Activated naive CD4-positive, alpha-beta T cell treated with anti-CD3 and anti-CD28 coated beads for 36 hours (primary cell): ENCODE results near the gene UBA52. TPM values are rescaled to one million over a fixed set of nuclear protein-coding genes. Genes with fewer than 3 reads are reported as not detected.
"Not testable (repeated sequence)": the region's sequence is repeated elsewhere in the genome, so short reads cannot be mapped to it uniquely, and the experiment has no call there.

Experiments used
- CTCF ChIA-PET: fragments of 350-600 bp; sonication (Branson Sonifier 250); formaldehyde crosslinking; loops from one replicate; lab custom pipeline; 2021; ENCODE audit warnings: antibody characterized with exemption; lab: Charles Lee
- DNase-seq: peaks from one replicate; pipeline ENCODE4 v3.0.0-alpha.2; 2020
- H3K27ac Mint-ChIP-seq: one replicate; pipeline ENCODE4 v1.8.0; 2021; ENCODE audit warnings: mild to moderate bottlenecking, mixed read lengths
- H3K27me3 Mint-ChIP-seq: one replicate; pipeline ENCODE4 v1.8.0; 2021; ENCODE audit warnings: low read depth, mixed read lengths
- H3K36me3 Mint-ChIP-seq: one replicate; pipeline ENCODE4 v1.8.0; 2021; ENCODE audit warnings: low read depth, mixed read lengths
- H3K4me1 Mint-ChIP-seq: one replicate; pipeline ENCODE4 v1.8.0; 2021; ENCODE audit warnings: low read depth, mixed read lengths
- H3K4me3 Mint-ChIP-seq: one replicate; pipeline ENCODE4 v1.8.0; 2021; ENCODE audit warnings: mild to moderate bottlenecking, moderate library complexity, mixed read lengths
- H3K9me3 Mint-ChIP-seq: one replicate; pipeline ENCODE4 v1.8.0; 2021; ENCODE audit warnings: mixed read lengths
- intact Hi-C: fragments of 100-400 bp; cut with micrococcal nuclease; formaldehyde crosslinking; loops from one replicate; pipeline ENCODE4 v1.15.1; 2023
- total RNA-seq, 2 experiments: library from RNA; stranded (reverse); gene quantifications; one replicate each; pipeline ENCODE4 v1.2.3, GENCODE V29; 2021

The UBA52 gene
- total RNA-seq, 2 experiments from 2014 or later = 1,997 to 2,122 TPM

DNA sequence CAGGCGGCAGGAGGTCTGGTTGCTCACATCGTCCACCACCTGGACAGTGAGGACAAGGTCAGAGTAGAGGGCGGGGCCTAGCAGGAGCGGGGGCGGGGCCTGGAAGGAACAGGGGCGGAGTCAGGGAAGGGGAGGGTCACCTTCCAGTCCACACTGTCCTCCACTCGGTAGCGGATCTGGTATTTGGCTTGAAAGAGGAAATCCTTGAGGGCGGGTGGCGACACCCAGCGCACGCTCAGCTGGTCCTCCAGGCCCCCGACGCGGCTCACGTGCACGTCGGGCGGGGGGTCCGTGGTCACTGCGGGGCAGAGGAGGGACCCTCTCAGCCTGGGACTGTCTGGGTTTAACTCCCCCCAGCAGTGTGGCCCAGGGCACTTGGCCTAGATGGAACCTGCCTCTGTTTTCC is 25.1 kb downstream of the UBA52 start:
- H3K27ac Mint-ChIP-seq = no peak overlapping the region
- DNase-seq = peak; percentile 22
- H3K9me3 Mint-ChIP-seq = no peaks in the 10 kb centered on the region
- no peak overlapping the region for H3K4me3 Mint-ChIP-seq
- H3K4me1 Mint-ChIP-seq = peaks cover 10% of the 10 kb centered on the region
- H3K36me3 Mint-ChIP-seq = no peaks in the 10 kb centered on the region
- intact Hi-C loops = no loop called here
- CTCF ChIA-PET = interaction anchor here (1.8 to 2.7 kb wide), 2 partner anchors 9 to 250 kb away, joined by 4 to 10 read pairs; no protein-coding TSS in a partner anchor
- H3K27me3 Mint-ChIP-seq = peaks cover 11% of the 10 kb centered on the region

DNA sequence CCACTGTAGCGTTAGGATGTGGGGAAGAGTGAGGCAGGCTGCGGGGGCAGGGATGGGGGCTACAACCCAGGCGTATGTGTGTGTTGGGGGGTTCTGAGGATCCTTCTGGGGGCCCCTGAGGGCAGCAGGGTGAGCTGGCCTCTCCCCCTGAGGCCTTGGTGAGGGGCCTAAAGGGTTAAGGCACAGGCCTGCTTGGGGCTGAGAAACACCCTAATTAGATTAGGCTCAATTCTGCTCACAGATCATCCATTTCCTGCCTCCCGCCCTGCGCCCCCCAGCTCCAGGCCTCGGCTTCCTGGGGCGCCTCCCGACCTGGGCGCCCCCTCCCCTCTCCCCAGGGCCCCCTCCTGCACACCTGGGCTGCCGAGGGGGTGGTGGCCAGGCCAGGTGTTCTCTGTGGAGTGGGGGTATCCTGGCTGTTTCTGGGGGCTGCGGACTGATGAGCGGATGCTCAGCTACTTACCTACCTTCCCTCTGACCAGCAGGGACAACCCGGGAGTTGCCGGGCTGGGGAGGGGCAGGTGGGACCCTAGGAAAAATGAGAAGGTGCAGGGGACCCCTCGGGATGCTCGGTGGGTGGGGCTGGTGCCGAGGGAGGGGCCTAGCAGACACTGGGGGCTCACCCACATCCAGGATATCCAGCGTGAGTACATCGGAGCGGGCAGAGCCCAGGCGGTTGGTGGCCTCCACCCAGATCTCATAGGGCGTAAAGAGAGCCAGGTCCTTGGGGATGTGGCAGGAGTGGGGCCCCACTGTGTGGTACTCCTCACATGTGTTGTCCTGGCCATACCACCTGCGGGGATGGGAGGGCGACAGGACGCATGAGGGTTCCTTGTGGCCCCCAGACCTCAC is 26.4 kb downstream of the UBA52 start:
- intact Hi-C loops = no loop called here
- H3K27me3 Mint-ChIP-seq = peaks cover 20% of the 10 kb centered on the region

DNA sequence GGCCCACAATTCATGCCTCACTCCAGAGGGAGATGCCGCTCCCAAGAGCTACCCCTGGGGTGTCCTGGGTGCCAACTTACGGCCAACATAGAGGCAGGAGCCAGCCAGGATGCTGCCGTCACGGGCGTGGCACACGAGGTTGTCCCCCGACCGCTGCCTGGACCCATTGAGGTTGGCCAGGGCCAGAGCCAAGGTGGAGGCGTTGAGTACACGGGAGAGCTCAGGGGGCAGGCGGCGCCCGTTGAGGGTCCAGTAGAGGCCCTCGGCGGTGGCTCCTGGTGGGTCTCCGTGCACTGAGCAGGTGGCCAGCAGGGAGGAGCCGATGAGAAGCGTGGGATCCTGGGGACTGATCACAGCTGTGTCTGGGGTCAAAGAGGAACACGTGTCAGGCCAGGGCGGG is 27.8 kb downstream of the UBA52 start:
- no peak overlapping the region for H3K4me3 Mint-ChIP-seq
- intact Hi-C loops = no loop called here
- no peaks in the 10 kb centered on the region for H3K9me3 Mint-ChIP-seq
- CTCF ChIA-PET = no interaction called here
- H3K36me3 Mint-ChIP-seq = no peaks in the 10 kb centered on the region
- H3K4me1 Mint-ChIP-seq = peaks cover 12% of the 10 kb centered on the region
- H3K27me3 Mint-ChIP-seq = peaks cover 26% of the 10 kb centered on the region
- no peak overlapping the region for H3K27ac Mint-ChIP-seq
- no peak for DNase-seq

More for the DNA sequence above, 26.4 kb downstream of the UBA52 start:
- CTCF ChIA-PET = interaction anchor here (0.6 to 1.8 kb wide), 2 partner anchors 10 to 746 kb away, joined by 3 to 4 read pairs; no protein-coding TSS in a partner anchor
- H3K9me3 Mint-ChIP-seq = no peaks in the 10 kb centered on the region
- H3K36me3 Mint-ChIP-seq = no peaks in the 10 kb centered on the region
- no peak for DNase-seq
- H3K4me3 Mint-ChIP-seq = no peak overlapping the region
- no peak overlapping the region for H3K27ac Mint-ChIP-seq
- peaks cover 12% of the 10 kb centered on the region for H3K4me1 Mint-ChIP-seq

DNA sequence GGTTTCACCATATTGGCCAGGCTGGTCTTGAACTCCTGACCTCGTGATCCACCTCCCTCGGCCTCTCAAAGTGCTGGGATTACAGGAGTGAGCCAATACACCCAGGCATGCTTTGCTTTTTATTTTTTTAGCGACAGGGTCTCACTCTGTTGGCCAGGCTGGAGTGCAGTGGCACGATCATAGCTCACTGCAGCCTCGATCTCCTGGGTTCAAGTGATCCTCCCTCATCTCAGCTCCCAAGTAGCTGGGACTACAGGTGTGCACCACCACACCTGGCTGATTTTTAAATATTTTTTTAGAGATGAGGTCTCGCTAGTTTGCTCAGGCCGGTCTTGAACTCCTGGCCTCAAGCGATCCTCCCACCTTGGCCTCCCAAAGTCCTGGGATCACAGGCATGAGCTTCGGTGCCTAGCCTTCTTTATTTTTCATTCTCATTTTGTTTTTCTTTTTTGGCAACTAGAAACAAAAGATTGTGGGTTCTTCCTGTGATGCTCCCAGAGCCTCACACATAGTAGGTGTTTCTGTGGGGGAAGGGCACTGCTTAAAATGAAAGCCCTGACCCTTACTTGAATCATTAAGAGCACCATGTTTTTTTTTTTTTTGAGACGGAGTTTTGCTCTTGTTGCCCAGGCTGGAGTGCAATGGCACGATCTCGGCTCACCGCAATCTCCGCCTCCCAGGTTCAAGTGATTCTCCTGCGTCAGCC is 29.2 kb downstream of the UBA52 start:
- Mint-ChIP-seq H3K4me1 (peaks cover 13% of the 10 kb centered on the region), H3K27me3 (peaks cover 37% of the 10 kb centered on the region)
- H3K27ac Mint-ChIP-seq, DNase-seq, intact Hi-C loops, H3K9me3 Mint-ChIP-seq, CTCF ChIA-PET, H3K36me3 Mint-ChIP-seq, H3K4me3 Mint-ChIP-seq: not testable (repeated sequence)

DNA sequence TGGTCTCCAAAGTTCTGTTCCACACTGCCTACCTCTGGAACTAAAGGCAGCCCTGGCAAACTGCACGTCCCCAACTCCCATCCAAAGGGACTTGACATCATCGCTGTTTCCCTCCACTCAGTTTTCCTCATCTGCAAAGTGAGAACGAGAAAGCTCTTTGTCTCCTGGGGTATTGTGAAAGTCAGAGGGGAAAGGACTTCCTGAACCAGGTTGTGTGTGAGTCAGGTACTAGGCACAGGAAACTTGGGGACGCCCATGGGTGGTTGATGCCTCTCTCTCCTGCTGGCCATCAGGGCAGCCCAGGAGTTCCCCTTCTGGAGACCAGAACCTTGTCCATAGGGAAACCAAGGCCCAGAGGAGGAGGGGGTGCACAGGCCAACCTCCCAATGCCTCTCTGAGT is 30.2 kb downstream of the UBA52 start:
- DNase-seq = no peak
- no peak overlapping the region for H3K4me3 Mint-ChIP-seq
- peaks cover 37% of the 10 kb centered on the region for H3K27me3 Mint-ChIP-seq
- H3K27ac Mint-ChIP-seq = no peak overlapping the region
- intact Hi-C loops = no loop called here
- no peaks in the 10 kb centered on the region for H3K9me3 Mint-ChIP-seq
- CTCF ChIA-PET = no interaction called here
- H3K4me1 Mint-ChIP-seq = peaks cover 9% of the 10 kb centered on the region
- H3K36me3 Mint-ChIP-seq = no peaks in the 10 kb centered on the region

DNA sequence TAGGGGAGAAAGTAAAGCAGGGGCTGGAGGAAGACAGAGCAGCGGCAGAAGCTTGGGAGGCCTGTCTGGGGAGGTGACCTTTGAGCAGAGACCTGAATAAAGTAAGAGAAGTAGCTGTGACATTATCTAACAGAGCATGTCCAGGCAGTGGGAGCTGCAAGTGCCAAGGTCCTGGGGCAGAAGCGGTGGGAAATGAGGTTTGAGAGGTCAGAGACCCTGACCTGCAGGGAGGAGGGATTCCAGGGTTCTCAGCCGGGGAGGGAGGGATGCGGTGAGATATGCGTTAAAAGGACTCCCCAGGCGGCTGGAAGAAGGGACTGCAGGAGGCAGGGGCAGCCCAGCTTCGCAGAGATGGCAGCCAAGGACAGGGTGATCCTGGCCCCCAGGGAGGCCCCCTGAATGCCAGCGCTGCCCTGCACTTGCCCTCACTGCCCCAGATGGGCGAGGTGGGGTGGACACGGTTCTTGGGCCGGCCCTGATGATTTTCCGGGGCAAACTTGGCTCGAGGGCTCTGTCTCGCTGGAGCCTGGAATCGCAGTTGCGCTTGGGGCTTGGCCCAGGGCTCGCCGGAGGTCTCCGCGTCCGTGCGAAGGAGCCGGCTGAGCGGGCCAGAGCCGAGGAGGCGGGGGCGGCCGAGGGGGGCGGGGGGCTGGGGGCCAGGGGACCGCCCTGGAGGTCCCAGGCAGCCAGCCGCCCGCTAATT is 31.7 kb downstream of the UBA52 start:
- CTCF ChIA-PET = no interaction called here
- no peak overlapping the region for H3K4me3 Mint-ChIP-seq
- peak; percentile 29 for DNase-seq
- H3K9me3 Mint-ChIP-seq = no peaks in the 10 kb centered on the region
- H3K27ac Mint-ChIP-seq = no peak overlapping the region
- peaks cover 9% of the 10 kb centered on the region for H3K4me1 Mint-ChIP-seq
- peaks cover 49% of the 10 kb centered on the region for H3K27me3 Mint-ChIP-seq
- no peaks in the 10 kb centered on the region for H3K36me3 Mint-ChIP-seq
- intact Hi-C loops = no loop called here

DNA sequence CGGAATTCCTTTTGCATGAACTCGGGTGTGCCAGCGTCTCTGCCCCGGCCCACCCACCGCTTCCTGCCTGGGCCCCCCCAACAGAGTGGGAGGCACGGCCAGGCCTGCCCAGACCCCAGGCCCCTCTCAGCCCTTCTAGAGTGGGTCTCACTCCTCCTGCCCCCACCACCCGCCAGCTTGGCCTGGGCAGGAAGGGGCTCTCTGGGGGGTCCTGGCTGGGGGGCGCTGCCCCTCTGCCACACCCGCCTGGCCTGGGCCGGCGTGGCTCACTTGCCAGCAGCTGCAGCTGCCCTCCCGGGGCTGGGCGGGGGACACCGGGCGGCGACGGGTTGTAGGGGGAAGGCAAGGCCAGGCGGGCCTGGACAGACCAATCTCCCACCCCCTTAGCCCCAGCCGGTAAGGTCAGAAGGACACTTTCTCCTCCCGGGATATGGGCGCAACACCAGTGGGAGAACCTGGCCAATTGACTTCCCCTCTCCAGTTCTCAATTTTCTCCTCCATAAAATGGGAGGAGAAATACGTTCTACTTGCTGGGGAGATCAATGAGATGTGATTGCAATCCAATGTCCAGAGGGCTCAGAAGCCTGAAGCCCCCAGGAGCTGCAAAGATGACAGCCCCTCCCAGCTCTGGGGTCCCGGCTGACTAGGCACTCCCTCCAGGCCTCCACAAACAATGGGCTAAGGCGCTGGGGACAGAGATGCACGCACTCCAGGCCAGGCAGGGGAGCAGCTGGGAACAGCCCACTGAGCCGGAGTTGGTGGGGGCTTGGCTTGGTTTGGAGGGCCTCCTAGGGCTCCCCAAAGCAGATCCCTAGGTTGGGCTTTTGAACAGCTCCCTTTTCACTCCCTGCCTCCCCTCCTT is 32.5 kb downstream of the UBA52 start:
- no peaks in the 10 kb centered on the region for H3K9me3 Mint-ChIP-seq
- CTCF ChIA-PET = no interaction called here
- peaks cover 55% of the 10 kb centered on the region for H3K27me3 Mint-ChIP-seq
- no peak overlapping the region for H3K27ac Mint-ChIP-seq
- no peak overlapping the region for H3K4me3 Mint-ChIP-seq
- no peak for DNase-seq
- peaks cover 9% of the 10 kb centered on the region for H3K4me1 Mint-ChIP-seq
- intact Hi-C loops = no loop called here
- H3K36me3 Mint-ChIP-seq = no peaks in the 10 kb centered on the region

DNA sequence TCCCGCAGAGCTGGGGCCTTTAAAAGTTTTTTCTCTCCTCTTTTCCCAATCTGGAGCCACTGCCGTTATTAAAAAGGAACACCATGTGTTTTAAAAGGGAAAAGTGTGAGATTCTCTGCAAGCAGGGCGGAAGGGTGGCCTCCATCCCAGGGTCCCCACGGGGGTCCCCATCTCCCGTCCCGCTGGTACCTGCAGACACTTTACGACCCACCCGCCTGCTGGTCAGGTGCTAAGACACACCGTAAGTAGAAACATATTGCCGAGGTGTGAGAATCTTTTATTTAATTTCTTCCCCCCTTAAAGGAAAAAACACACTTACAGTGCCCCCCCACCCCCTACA is 33.1 kb downstream of the UBA52 start:
- CTCF ChIA-PET = no interaction called here
- intact Hi-C loops = no loop called here
- H3K36me3 Mint-ChIP-seq = no peaks in the 10 kb centered on the region
- no peak overlapping the region for H3K27ac Mint-ChIP-seq
- DNase-seq = no peak
- peaks cover 9% of the 10 kb centered on the region for H3K4me1 Mint-ChIP-seq
- no peak overlapping the region for H3K4me3 Mint-ChIP-seq
- peaks cover 55% of the 10 kb centered on the region for H3K27me3 Mint-ChIP-seq
- no peaks in the 10 kb centered on the region for H3K9me3 Mint-ChIP-seq

DNA sequence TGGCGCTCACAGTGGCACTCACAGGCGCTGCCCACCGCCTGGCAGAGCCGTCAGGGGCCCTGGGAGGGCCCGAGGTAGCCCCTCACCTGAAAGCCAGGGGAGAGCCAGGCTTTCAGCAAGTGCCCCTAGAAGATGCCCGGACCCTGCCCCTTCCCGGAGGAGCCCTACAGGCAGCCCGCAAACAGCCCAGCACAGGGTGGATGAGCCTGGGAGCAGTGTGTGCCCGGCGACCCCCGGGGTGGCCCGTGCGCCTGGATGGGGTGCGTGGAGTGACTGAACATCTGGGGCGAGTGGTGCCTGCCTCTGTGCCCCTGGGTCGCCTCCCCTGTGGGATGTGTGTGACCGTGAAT is 33.5 kb downstream of the UBA52 start:
- no peak overlapping the region for H3K4me3 Mint-ChIP-seq
- intact Hi-C loops = no loop called here
- no peak for DNase-seq
- H3K27ac Mint-ChIP-seq = no peak overlapping the region
- H3K4me1 Mint-ChIP-seq = peaks cover 9% of the 10 kb centered on the region
- no peaks in the 10 kb centered on the region for H3K36me3 Mint-ChIP-seq
- H3K27me3 Mint-ChIP-seq = peaks cover 59% of the 10 kb centered on the region
- H3K9me3 Mint-ChIP-seq = no peaks in the 10 kb centered on the region
- CTCF ChIA-PET = no interaction called here

DNA sequence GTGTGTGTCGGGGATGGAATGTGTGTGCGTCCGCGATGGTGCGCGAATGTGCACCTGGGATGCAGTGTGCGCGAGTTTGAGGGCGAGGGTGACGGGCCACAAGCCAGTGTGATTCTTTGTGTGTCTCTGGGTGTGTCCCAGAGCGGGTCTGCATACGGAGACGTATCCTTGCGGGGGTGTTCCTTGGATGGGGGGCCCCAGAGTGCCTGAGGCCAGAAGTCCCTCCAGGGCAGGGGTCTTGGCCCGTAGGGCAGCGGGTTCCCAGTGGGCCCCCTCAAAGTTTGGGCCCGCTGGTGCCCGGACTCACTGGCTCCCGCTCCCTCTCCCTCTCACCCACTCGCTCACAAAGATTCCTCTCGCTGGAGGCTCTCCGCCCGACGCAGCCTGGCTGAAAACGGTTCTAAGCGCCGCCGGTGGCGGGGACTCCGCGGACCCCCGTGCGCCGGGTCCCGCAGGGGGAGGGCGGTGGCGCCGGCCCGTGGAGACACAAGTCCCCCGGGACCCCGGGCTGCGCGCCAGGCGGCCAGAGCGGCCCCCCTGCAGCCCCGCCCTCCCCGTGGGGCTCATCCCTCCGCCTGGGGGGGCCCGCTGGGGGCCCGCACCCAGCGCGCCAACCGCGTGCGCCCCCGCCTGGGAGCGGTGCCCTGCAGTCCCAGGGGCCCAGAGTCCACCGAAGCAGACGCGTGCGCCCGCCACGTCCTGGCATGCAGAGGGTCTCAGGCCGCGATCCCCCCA is 34.1 kb downstream of the UBA52 start:
- DNase-seq = no peak
- Mint-ChIP-seq H3K4me1 (peaks cover 9% of the 10 kb centered on the region), H3K9me3 (no peaks in the 10 kb centered on the region), H3K36me3 (no peaks in the 10 kb centered on the region), H3K4me3 (no peak overlapping the region), H3K27ac (no peak overlapping the region), H3K27me3 (peaks cover 63% of the 10 kb centered on the region)
- intact Hi-C loops = no loop called here
- CTCF ChIA-PET = no interaction called here

DNA sequence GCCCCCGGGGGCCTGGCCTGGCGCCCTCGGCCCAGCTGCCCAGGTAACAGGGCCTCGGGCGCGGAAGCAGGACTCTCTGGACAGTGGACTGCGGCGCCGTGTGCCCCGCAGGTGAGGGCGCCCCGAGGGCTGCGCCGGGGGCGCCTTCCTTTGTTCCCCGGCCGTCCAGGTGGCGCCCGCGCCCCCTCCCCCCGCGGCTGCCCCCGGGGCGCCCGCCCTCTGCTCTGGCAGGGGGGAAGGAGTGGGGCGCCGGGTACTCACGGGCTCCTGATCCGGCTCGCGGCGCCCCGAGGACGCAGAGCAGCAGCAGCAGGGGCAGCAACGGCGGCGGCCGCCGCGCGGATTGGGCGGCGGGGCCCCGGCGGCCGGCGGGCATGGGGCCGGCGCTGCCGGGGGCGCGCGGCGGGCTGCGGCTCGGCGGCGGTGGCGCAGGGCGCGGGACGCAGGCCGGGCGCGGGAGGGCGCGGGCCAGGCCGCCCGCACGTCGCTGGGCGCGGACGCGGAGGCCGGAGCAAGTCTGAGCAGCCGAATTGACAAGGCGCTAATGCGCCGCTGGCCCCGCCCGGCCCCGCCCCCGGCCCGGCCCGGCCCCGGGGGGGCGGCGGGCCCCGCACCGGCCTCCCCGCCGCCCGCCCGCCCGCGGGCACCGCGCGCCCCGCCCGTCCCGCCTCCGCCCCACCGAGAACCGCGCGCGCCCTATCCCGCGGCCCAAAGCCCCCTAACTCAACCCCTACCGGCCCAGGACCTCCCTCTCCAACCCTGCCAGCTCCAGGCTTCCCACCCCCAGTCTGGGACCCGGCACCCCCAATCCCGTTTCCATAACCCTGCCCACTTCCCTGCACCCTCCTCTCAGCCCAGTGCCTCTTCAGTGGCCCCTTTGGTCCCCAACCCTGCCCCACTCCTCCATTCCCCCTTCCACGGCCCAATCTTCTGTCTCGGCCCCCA is 34.9 kb downstream of the UBA52 start, which contains the start of gene CRLF1:
TSS of gene CRLF1 (minus strand) at position 519 of the 945 bp plus-strand sequence. CDS start at position 376, 143 bp downstream.
- Mint-ChIP-seq H3K27me3 (peaks cover 67% of the 10 kb centered on the region), H3K4me3 (no peak within 1 kb of the TSS), H3K36me3 (no peaks in the 10 kb centered on the region), H3K4me1 (peaks cover 14% of the 10 kb centered on the region), H3K9me3 (no peaks in the 10 kb centered on the region), H3K27ac (no peak within 1 kb of the TSS)
- CTCF ChIA-PET = no interaction called here
- intact Hi-C loops = no loop called here
- no peak for DNase-seq
